Measurements from ENCODE around the gene KCTD14. TPM values are rescaled to one million over a fixed set of nuclear protein-coding genes. Genes with fewer than 3 reads are reported as not detected.

Gene KCTD14
- polyA plus RNA-seq, 2 of the 4 experiments (the other 2 are of a cell fraction): 2.7 to 3.2 TPM

DNA sequence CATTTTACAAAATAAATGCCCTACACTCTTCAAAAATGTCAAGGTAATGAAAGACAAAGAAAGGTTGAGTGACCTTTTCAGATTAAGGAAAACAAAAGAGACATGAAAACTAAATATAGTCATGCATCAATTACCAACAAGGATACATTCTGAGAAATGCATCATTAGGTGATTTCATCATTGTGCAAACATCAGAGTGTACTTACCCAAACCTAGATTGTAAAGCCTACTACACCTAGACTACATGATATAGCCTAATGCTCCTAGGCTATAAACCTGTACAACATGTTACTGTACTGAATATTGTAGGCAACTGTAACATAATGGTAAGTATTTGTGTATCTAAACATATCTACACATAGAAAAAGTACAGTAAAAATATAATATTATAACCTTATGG is 55.3 kb downstream of the KCTD14 start (continued):
- TF ChIP-seq ZFP36 (IDR thresholded peaks at IDR 0.05; ENCODE audit: borderline replicate concordance, partially characterized antibody) (no peak), CBX2 (IDR thresholded peaks at IDR 0.05; ENCODE audit: borderline replicate concordance, low read depth) (no peak), ZC3H11A (IDR thresholded peaks at IDR 0.05) (no peak), HOXB13 (CRISPR knock-in tag; IDR thresholded peaks at IDR 0.05; ENCODE audit: low read depth) (no peak), HOXB5 (CRISPR knock-in tag; IDR thresholded peaks at IDR 0.05) (no peak)

DNA sequence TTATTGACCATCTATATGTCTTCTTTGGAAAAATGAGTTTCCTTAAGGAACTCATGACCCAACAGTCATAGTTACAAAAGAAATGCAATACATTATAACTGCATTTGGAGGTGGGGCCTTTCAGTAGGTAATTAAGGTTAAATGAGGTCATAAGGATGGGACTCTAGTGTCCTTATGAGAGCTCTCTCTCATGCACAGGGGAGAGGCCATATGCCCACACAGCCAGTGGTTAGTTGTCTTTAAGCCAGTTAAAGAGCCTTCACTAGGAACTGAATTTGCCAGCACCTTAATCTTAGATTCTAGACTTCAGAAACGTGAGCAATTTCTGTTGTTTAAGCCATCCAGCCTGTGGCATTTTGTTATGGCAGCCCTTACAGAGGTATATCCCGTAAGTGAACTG is 56.0 kb downstream of the KCTD14 start:
- H3K4me2 ChIP-seq: no peak overlapping the region
- H3K9me3 ChIP-seq: no peaks in the 10 kb centered on the region
- ChIA-PET POLR2A (no interaction called here), CTCF (no interaction called here)
- H3K4me3 ChIP-seq: no peak overlapping the region
- no peak overlapping the region for H3K27ac ChIP-seq
- WGBS (ENCODE audit: missing lambda C conversion rate): 97% methylated on average over 2 of the region's 2 CpGs
- TF ChIP-seq RNF2 (IDR thresholded peaks at IDR 0.05; ENCODE audit: borderline replicate concordance, low read depth): no peak
- no peak for TF ChIP-seq SREBF2 (IDR thresholded peaks at IDR 0.05)
- no peak for TF ChIP-seq BHLHE40 (IDR thresholded peaks at IDR 0.05; ENCODE audit: low read depth, low read length)
- TF ChIP-seq NR3C1 (IDR thresholded peaks at IDR 0.05): no peak
- TF ChIP-seq POLR2AphosphoS2 (conservative IDR thresholded peaks at IDR 0.05; ENCODE audit: low read length): no peak
- TF ChIP-seq, protein P1, sequence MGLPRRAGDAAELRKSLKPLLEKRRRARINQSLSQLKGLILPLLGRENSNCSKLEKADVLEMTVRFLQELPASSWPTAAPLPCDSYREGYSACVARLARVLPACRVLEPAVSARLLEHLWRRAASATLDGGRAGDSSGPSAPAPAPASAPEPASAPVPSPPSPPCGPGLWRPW (IDR thresholded peaks at IDR 0.05): no peak
- TF ChIP-seq, protein P2, sequence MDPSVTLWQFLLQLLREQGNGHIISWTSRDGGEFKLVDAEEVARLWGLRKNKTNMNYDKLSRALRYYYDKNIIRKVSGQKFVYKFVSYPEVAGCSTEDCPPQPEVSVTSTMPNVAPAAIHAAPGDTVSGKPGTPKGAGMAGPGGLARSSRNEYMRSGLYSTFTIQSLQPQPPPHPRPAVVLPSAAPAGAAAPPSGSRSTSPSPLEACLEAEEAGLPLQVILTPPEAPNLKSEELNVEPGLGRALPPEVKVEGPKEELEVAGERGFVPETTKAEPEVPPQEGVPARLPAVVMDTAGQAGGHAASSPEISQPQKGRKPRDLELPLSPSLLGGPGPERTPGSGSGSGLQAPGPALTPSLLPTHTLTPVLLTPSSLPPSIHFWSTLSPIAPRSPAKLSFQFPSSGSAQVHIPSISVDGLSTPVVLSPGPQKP (IDR thresholded peaks at IDR 0.05; ENCODE audit: low read depth, low read length): no peak
- TF ChIP-seq EP300 (IDR thresholded peaks at IDR 0.05): no peak
- TF ChIP-seq, protein P3, sequence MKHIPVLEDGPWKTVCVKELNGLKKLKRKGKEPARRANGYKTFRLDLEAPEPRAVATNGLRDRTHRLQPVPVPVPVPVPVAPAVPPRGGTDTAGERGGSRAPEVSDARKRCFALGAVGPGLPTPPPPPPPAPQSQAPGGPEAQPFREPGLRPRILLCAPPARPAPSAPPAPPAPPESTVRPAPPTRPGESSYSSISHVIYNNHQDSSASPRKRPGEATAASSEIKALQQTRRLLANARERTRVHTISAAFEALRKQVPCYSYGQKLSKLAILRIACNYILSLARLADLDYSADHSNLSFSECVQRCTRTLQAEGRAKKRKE (CRISPR knock-in tag; IDR thresholded peaks at IDR 0.05; ENCODE audit: low read depth): no peak
- no peak for TF ChIP-seq ZFP36 (IDR thresholded peaks at IDR 0.05; ENCODE audit: borderline replicate concordance, partially characterized antibody)
- TF ChIP-seq FOSB (CRISPR knock-in tag; IDR thresholded peaks at IDR 0.05): no peak
- DNase-seq (ENCODE audit: low read depth in 1 of 2, low spot score in 1 of 2): no peak
- H3K4me1 ChIP-seq: no peaks in the 10 kb centered on the region
- ATAC-seq: no peak
- no peak for FAIRE-seq

DNA sequence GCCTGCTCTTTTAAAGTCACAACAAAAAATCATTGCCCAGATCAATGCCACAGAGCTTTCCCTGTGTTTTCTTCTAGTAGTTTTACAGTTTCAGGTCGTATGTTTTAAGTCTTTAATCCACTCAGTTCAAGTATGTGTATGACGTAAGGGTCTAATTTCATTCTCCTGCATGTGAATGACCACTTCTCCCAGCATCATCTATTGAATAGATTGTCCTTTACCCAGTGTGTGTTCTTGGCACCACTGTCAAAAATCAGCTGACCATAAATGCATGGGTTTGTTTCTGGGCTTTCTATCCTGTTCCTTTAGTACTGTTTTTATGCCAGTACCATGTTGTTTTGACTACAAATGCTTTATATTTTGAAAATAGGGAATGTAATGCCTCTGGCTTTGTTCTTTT is 56.7 kb downstream of the KCTD14 start:
- no peak for TF ChIP-seq RARB (CRISPR knock-in tag; IDR thresholded peaks at IDR 0.05)
- TF ChIP-seq ZFP36 (IDR thresholded peaks at IDR 0.05; ENCODE audit: borderline replicate concordance, partially characterized antibody): no peak
- no peaks in the 10 kb centered on the region for H3K9me3 ChIP-seq
- no peak for ATAC-seq
- ChIA-PET CTCF (no interaction called here), POLR2A (no interaction called here)
- no peak overlapping the region for H3K27ac ChIP-seq
- H3K4me3 ChIP-seq: no peak overlapping the region
- no peak for FAIRE-seq
- no peaks in the 10 kb centered on the region for H3K4me1 ChIP-seq
- DNase-seq (ENCODE audit: low read depth in 1 of 2, low spot score in 1 of 2): no peak
- H3K4me2 ChIP-seq: no peak overlapping the region
- 90% methylated on average over 2 of the region's 2 CpGs for WGBS (ENCODE audit: missing lambda C conversion rate)

Other genes starting within 250 kb of the KCTD14 start
- gene RSF1, start 202.6 kb downstream of the KCTD14 start, polyA plus RNA-seq (2011; rRNA removed): 29.6 TPM in 2 replicates
- 15.4 to 18.8 TPM (median 17.6 TPM) in 3 replicates for gene RSF1, start 202.6 kb downstream of the KCTD14 start, polyA plus RNA-seq (2017; fragmentation: RNase III; extraction: RNeasy Plus Mini Kit Qiagen cat#74134 plus additional on column Dnase treatment)
- gene AAMDC, start 202.1 kb downstream of the KCTD14 start, polyA plus RNA-seq (2011; rRNA removed): 17.7 and 25.4 TPM in 2 replicates
- gene AAMDC, start 202.1 kb downstream of the KCTD14 start, polyA plus RNA-seq (2017; fragmentation: RNase III; extraction: RNeasy Plus Mini Kit Qiagen cat#74134 plus additional on column Dnase treatment): 31.3 to 41.8 TPM (median 36.5 TPM) in 3 replicates
- 35.3 and 39.4 TPM in 2 replicates for gene INTS4, start 28.6 kb downstream of the KCTD14 start, polyA plus RNA-seq (2011; rRNA removed)
- gene INTS4, start 28.6 kb downstream of the KCTD14 start, polyA plus RNA-seq (2017; fragmentation: RNase III; extraction: RNeasy Plus Mini Kit Qiagen cat#74134 plus additional on column Dnase treatment): 20.2 to 23.2 TPM (median 22.0 TPM) in 3 replicates
- not detected in 2 replicates for gene THRSP, start 40.6 kb upstream of the KCTD14 start, polyA plus RNA-seq (2011; rRNA removed)
- gene THRSP, start 40.6 kb upstream of the KCTD14 start, polyA plus RNA-seq (2017; fragmentation: RNase III; extraction: RNeasy Plus Mini Kit Qiagen cat#74134 plus additional on column Dnase treatment): not detected in 3 replicates
- gene NDUFC2, start 56.6 kb upstream of the KCTD14 start, polyA plus RNA-seq (2011; rRNA removed): 138 and 148 TPM in 2 replicates
- 241 to 277 TPM (median 248 TPM) in 3 replicates for gene NDUFC2, start 56.6 kb upstream of the KCTD14 start, polyA plus RNA-seq (2017; fragmentation: RNase III; extraction: RNeasy Plus Mini Kit Qiagen cat#74134 plus additional on column Dnase treatment)
- gene ALG8, start 116.3 kb upstream of the KCTD14 start, polyA plus RNA-seq (2011; rRNA removed): 141 and 159 TPM in 2 replicates
- gene ALG8, start 116.3 kb upstream of the KCTD14 start, polyA plus RNA-seq (2017; fragmentation: RNase III; extraction: RNeasy Plus Mini Kit Qiagen cat#74134 plus additional on column Dnase treatment): 59.0 to 60.8 TPM (median 60.2 TPM) in 3 replicates
- 7.2 and 8.2 TPM in 2 replicates for gene KCTD21, start 165.3 kb upstream of the KCTD14 start, polyA plus RNA-seq (2011; rRNA removed)
- 5.9 to 6.4 TPM (median 5.9 TPM) in 3 replicates for gene KCTD21, start 165.3 kb upstream of the KCTD14 start, polyA plus RNA-seq (2017; fragmentation: RNase III; extraction: RNeasy Plus Mini Kit Qiagen cat#74134 plus additional on column Dnase treatment)
- gene USP35, start 165.6 kb upstream of the KCTD14 start, polyA plus RNA-seq (2011; rRNA removed): 3.8 and 4.4 TPM in 2 replicates
- gene USP35, start 165.6 kb upstream of the KCTD14 start, polyA plus RNA-seq (2017; fragmentation: RNase III; extraction: RNeasy Plus Mini Kit Qiagen cat#74134 plus additional on column Dnase treatment): 5.5 to 6.4 TPM (median 5.8 TPM) in 3 replicates